DLD1 (cell line): Measurements from ENCODE around the gene PBX1.

Experiments used
- in situ Hi-C: cut with HindIII; loops from 2 replicates; pipeline ENCODE4 v1.10.0; 2017; ENCODE audit warnings: low sequenced_read_pairs

The PBX1 gene

DNA sequence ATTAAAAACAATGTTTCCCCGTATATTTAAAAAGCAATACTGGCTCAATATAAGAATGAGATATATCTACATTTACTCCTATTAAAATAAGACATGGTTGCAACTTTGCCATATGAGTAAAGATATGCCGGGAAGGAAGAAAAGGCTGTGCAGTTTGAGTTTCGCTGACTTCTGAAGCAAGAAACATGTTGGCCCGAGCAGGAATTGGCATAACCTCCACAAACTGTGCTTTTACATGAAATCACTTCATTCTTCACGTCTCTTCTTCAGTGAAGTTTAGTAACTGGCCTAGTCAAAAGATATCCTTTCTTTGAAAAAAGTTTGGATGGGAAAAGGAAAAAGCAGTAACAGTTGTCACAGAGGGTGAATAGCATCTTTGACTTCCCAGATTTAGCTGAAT is 342.0 kb downstream of the PBX1 start:
- in situ Hi-C loops, result no loop called here
